DOHH2 (cell line): ENCODE results near the gene GMEB2.
A peak's percentile ranks its signal among the peaks of the same experiment; 100 is the strongest.

ENCODE experiments used
- H3F3A ChIP-seq: fragments of 200-600 bp; sonication (generic), shearing (Covaris generic); 2 replicates; pipeline ENCODE4 v1.6.0; 2016; ENCODE audit warnings: antibody characterized with exemption, mild to moderate bottlenecking; ENCODE audit not compliant: control insufficient read depth, insufficient read depth
- H3K27ac ChIP-seq: fragments of 200-600 bp; sonication (generic); 2 replicates; pipeline ENCODE4 v1.5.1; 2014; ENCODE audit warnings: low read depth, mild to moderate bottlenecking, low read length, moderate library complexity
- H3K27me3 ChIP-seq: fragments of 200-600 bp; sonication (generic); 2 replicates; pipeline ENCODE4 v1.6.1; 2014; ENCODE audit warnings: mild to moderate bottlenecking, low read length, mixed read lengths; ENCODE audit not compliant: control insufficient read depth
- H3K36me3 ChIP-seq: fragments of 200-600 bp; sonication (generic); 2 replicates; pipeline ENCODE4 v1.6.1; 2014; ENCODE audit warnings: mild to moderate bottlenecking, low read length, moderate library complexity, mixed read lengths; ENCODE audit not compliant: control insufficient read depth
- H3K4me1 ChIP-seq: fragments of 200-600 bp; sonication (generic); 2 replicates; pipeline ENCODE4 v1.6.1; 2014; ENCODE audit warnings: mild to moderate bottlenecking, low read length, mixed read lengths; ENCODE audit not compliant: control insufficient read depth
- H3K4me2 ChIP-seq: fragments of 200-600 bp; sonication (generic); 2 replicates; pipeline ENCODE4 v1.6.0; 2014; ENCODE audit warnings: mild to moderate bottlenecking, low read length, moderate library complexity
- H3K4me3 ChIP-seq: fragments of 200-600 bp; sonication (generic); 2 replicates; pipeline ENCODE4 v1.5.1; 2014; ENCODE audit warnings: mild to moderate bottlenecking, low read length, mixed read lengths
- H3K79me2 ChIP-seq: fragments of 200-600 bp; sonication (generic); 2 replicates; pipeline ENCODE4 v1.6.1; 2014; ENCODE audit warnings: mild to moderate bottlenecking, low read length, mixed read lengths; ENCODE audit not compliant: control insufficient read depth
- H3K9me2 ChIP-seq: fragments of 200-600 bp; sonication (generic); replicated peaks from 2 replicates; pipeline ENCODE4 v1.6.1; 2014; ENCODE audit warnings: mild to moderate bottlenecking, low read length, mixed read lengths; ENCODE audit not compliant: control insufficient read depth
- H3K9me3 ChIP-seq: fragments of 200-600 bp; sonication (generic); 2 replicates; pipeline ENCODE4 v1.6.1; 2014; ENCODE audit warnings: antibody characterized with exemption, low read length, mixed read lengths; ENCODE audit not compliant: control insufficient read depth, insufficient read depth
- H4K20me1 ChIP-seq: fragments of 200-600 bp; sonication (generic); 2 replicates; pipeline ENCODE4 v1.6.0; 2014; ENCODE audit warnings: low read depth, mild to moderate bottlenecking, antibody characterized with exemption, low read length, moderate library complexity; ENCODE audit not compliant: control insufficient read depth, insufficient read depth
- EZH2phosphoT487 ChIP-seq: fragments of 200-600 bp; sonication (generic); IDR thresholded peaks from 2 replicates; pipeline ENCODE4 v1.6.1; 2017; ENCODE audit warnings: borderline replicate concordance, mild to moderate bottlenecking, antibody characterized with exemption, low read length, moderate library complexity, mixed read lengths
- TF ChIP-seq, protein P1 (sequence below): fragments of 200-600 bp; sonication (generic); IDR thresholded peaks from one replicate; pipeline ENCODE4 v1.5.1; 2014; ENCODE audit warnings: antibody characterized with exemption, mild to moderate bottlenecking, low read depth, low read length; ENCODE audit not compliant: poor library complexity, severe bottlenecking

GMEB2 gene

DNA sequence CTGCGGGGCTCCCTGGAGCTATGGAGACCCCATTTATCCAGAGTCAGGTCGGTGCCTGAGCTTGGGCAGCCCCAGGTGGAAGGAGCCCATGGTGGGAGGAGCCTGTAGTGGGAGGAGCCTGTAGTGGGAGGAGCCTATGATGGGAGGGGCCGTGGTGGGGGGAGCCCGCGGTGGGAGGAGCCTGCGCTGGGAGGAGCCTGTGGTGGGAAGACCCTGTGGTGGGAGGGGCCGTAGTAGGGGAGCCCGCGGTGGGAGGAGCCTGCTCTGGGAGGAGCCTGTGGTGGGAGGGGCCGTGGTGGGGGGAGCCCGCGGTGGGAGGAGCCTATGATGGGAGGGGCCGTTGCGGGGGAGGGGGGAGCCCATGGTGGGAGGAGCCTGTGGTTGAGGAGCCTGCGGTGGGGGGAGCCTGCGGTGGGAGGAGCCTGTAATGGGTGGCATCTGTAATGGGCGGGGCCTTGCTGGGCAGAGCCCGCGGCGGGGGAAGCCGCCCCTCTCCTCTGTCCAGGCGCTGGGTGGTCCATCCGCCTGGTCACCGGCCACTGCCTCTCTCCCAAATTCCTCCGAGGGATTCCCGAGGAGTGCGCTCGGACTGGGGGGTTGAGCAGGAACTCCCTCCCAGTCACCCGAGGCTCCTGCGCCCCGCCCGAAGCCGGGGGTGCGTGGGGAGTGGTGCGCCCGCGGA, 73.5 kb downstream of the GMEB2 start:
- H3K4me3 ChIP-seq = peak overlapping the region; percentile 69
- H3K27ac ChIP-seq = peak overlapping the region; percentile 53
- peaks cover 36% of the 10 kb centered on the region for H3K4me1 ChIP-seq
- no peaks in the 10 kb centered on the region for H3K9me3 ChIP-seq
- H3K79me2 ChIP-seq = no peaks in the 10 kb centered on the region
- peaks cover 40% of the 10 kb centered on the region for H3K27me3 ChIP-seq
- H3K9me2 ChIP-seq = no peaks in the 10 kb centered on the region
- no peak for TF ChIP-seq EZH2phosphoT487
- TF ChIP-seq, protein P1, sequence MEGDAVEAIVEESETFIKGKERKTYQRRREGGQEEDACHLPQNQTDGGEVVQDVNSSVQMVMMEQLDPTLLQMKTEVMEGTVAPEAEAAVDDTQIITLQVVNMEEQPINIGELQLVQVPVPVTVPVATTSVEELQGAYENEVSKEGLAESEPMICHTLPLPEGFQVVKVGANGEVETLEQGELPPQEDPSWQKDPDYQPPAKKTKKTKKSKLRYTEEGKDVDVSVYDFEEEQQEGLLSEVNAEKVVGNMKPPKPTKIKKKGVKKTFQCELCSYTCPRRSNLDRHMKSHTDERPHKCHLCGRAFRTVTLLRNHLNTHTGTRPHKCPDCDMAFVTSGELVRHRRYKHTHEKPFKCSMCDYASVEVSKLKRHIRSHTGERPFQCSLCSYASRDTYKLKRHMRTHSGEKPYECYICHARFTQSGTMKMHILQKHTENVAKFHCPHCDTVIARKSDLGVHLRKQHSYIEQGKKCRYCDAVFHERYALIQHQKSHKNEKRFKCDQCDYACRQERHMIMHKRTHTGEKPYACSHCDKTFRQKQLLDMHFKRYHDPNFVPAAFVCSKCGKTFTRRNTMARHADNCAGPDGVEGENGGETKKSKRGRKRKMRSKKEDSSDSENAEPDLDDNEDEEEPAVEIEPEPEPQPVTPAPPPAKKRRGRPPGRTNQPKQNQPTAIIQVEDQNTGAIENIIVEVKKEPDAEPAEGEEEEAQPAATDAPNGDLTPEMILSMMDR = no peak
- no peaks in the 10 kb centered on the region for H3K36me3 ChIP-seq
- H4K20me1 ChIP-seq = no peaks in the 10 kb centered on the region
- peaks cover 7% of the 10 kb centered on the region for H3F3A ChIP-seq
- peak overlapping the region; percentile 81 for H3K4me2 ChIP-seq

DNA sequence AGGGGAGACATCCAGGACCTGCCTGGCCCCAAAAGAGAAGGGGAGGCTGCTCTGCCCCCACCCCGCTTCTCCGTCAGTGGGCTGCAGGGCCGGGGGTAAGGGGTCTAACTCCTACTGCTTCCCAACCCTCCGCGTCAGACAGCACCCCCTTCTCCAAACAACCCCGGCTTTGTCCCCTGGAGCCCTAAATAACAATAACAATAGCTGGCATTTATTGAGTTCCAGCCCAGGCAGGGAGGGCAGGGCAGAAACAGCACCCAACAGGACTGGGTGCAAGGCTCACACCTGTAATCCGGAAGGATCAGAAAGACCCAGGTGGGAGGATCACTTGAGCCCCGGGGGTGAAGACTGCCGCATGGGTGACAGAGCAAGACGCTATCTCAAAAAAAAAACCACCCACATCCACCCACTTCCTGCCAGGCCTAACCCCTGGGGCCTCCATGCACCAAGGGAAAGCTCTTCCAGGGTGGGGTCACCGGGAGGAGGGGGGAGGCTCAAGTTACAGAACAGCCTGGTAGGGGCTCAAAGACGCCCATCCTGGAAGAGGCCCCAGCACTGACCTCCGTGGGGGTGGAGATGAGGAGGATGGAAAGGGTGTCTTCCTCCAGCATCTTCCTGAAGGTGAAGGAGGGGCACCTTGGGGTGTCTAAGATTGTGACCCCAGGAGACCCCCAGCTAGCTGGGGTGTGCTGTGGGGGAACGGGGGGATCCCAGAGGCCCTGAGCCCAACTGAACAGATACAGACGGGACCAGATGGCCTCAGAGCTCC, 74.2 kb downstream of the GMEB2 start:
- H3K4me3 ChIP-seq = peak overlapping the region; percentile 60
- H3K36me3 ChIP-seq = no peaks in the 10 kb centered on the region
- H3K27me3 ChIP-seq = peaks cover 46% of the 10 kb centered on the region
- H3F3A ChIP-seq = peaks cover 7% of the 10 kb centered on the region
- H4K20me1 ChIP-seq = peaks cover 4% of the 10 kb centered on the region; the same call in 1 of the 2 replicates
- peak overlapping the region; percentile 53 for H3K27ac ChIP-seq
- peaks cover 36% of the 10 kb centered on the region for H3K4me1 ChIP-seq
- peak overlapping the region; percentile 81 for H3K4me2 ChIP-seq
- no peaks in the 10 kb centered on the region for H3K79me2 ChIP-seq
- H3K9me3 ChIP-seq = no peaks in the 10 kb centered on the region
- no peaks in the 10 kb centered on the region for H3K9me2 ChIP-seq
- TF ChIP-seq, protein P1 = no peak
- no peak for TF ChIP-seq EZH2phosphoT487

DNA sequence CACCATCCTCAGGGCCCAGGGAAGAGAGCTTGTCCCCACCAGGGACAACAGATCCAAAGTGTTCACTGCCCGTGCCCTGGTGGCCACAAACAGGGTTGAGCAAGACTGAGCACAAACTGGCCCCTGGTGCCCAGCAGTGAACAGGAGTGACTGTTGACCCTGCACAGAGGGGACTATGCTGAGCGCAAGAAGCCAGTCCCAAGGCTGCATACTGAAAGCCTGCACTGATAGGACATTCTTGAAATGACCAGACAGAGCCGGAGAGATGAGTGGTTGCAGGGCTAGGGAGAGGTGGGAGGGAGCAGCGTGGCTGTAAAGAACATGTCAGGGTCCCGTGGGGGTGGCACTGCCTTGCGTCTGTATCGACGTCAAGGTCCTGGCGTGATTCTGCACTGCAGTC, 75.8 kb downstream of the GMEB2 start:
- no peaks in the 10 kb centered on the region for H3K9me2 ChIP-seq
- H3K4me3 ChIP-seq = no peak overlapping the region
- no peak overlapping the region for H3K4me2 ChIP-seq
- peaks cover 4% of the 10 kb centered on the region; the same call in 1 of the 2 replicates for H4K20me1 ChIP-seq
- H3K79me2 ChIP-seq = no peaks in the 10 kb centered on the region
- H3K4me1 ChIP-seq = peaks cover 38% of the 10 kb centered on the region
- no peak overlapping the region for H3K27ac ChIP-seq
- no peaks in the 10 kb centered on the region for H3K9me3 ChIP-seq
- TF ChIP-seq, protein P1 = no peak
- no peak for TF ChIP-seq EZH2phosphoT487
- peaks cover 53% of the 10 kb centered on the region for H3K27me3 ChIP-seq
- peaks cover 7% of the 10 kb centered on the region for H3F3A ChIP-seq
- H3K36me3 ChIP-seq = no peaks in the 10 kb centered on the region
